NCI-H460 (cell line): ENCODE results near the gene GBP5. TPM values are rescaled to one million over a fixed set of nuclear protein-coding genes. Genes with fewer than 3 reads are reported as not detected.
"Not testable (repeated sequence)": the region's sequence is repeated elsewhere in the genome, so short reads cannot be mapped to it uniquely, and the experiment has no call there.

Source experiments
- DNase-seq: peaks from one replicate; pipeline ENCODE4 v3.0.0-alpha.2; 2016; ENCODE audit warnings: low read depth; ENCODE audit errors: extremely low read depth
- polyA plus RNA-seq: library from polyadenylated mRNA; depleted of rRNA; stranded (reverse); fragments of >200 nt; gene quantifications from 2 replicates; pipeline ENCODE4 v1.2.3, GENCODE V29; 2014; cell fraction: nucleus; rRNA removed
- total RNA-seq: library from RNA; depleted of rRNA; stranded (reverse); fragments of >200 nt; shearing (Covaris generic); gene quantifications from 2 replicates; pipeline ENCODE4 v1.2.3, GENCODE V29; 2014; rRNA removed

GBP5 gene
- not detected in 2 replicates for total RNA-seq
- polyA plus RNA-seq: 0.32 and 0.51 TPM in 2 replicates

- not testable (repeated sequence) for DNase-seq
Measured at GRCh38 chr1:89272269-89273041, at the start of gene GBP5. Gene GBP5, minus strand, starts transcription at chr1:89272860. Its CDS starts 3,305 bp downstream, at chr1:89269555.

- DNase-seq: no peak
Measured at GRCh38 chr1:89322402-89322801, 49.7 kb upstream of the GBP5 start.

GRCh38 chr1:89312572-89312971 lies 39.9 kb upstream of the GBP5 start:
- DNase-seq: no peak

GRCh38 chr1:89311757-89312156 lies 39.1 kb upstream of the GBP5 start:
- no peak for DNase-seq

GRCh38 chr1:89310976-89311375 lies 38.3 kb upstream of the GBP5 start:
- DNase-seq: no peak

- DNase-seq: no peak
Measured at GRCh38 chr1:89310505-89310904, 37.8 kb upstream of the GBP5 start.

GRCh38 chr1:89309828-89310227 lies 37.2 kb upstream of the GBP5 start:
- DNase-seq: no peak

- DNase-seq: no peak
Measured at GRCh38 chr1:89306273-89306672, 33.6 kb upstream of the GBP5 start.

- DNase-seq: no peak
Measured at GRCh38 chr1:89305493-89305892, 32.8 kb upstream of the GBP5 start.

GRCh38 chr1:89304572-89305230 lies 32.0 kb upstream of the GBP5 start:
- DNase-seq: no peak

GRCh38 chr1:89302697-89303332 lies 30.2 kb upstream of the GBP5 start:
- no peak for DNase-seq

GRCh38 chr1:89299739-89300463 lies 27.2 kb upstream of the GBP5 start:
- not testable (repeated sequence) for DNase-seq

GRCh38 chr1:89298461-89298860 lies 25.8 kb upstream of the GBP5 start:
- DNase-seq: no peak

GRCh38 chr1:89295187-89295586 lies 22.5 kb upstream of the GBP5 start:
- DNase-seq: no peak

- DNase-seq: no peak
Measured at GRCh38 chr1:89291276-89291675, 18.6 kb upstream of the GBP5 start.

GRCh38 chr1:89288051-89288340 lies 15.3 kb upstream of the GBP5 start:
- no peak for DNase-seq

- no peak for DNase-seq
Measured at GRCh38 chr1:89287181-89288050, 14.8 kb upstream of the GBP5 start.

GRCh38 chr1:89286549-89287180 lies 14.0 kb upstream of the GBP5 start:
- no peak for DNase-seq

- DNase-seq: no peak
Measured at GRCh38 chr1:89285745-89286380, 13.2 kb upstream of the GBP5 start.
